Smooth muscle cell (in vitro differentiated cells): Measurements from ENCODE around the gene DGAT2. TPM values are rescaled to one million over a fixed set of nuclear protein-coding genes. Genes with fewer than 3 reads are reported as not detected.

Experiments
- DNase-seq: peaks from one replicate; lab custom pipeline; 2025; ENCODE audit not compliant: unreplicated experiment; lab: John Stamatoyannopoulos, UW
- H2AFZ ChIP-seq: fragments of 200-600 bp; sonication (generic); 2 replicates; pipeline ENCODE4 v1.6.0; 2016; ENCODE audit warnings: antibody characterized with exemption, low read depth, mild to moderate bottlenecking
- H3F3A ChIP-seq: fragments of 200-600 bp; sonication (generic); 2 replicates; pipeline ENCODE4 v1.6.0; 2017; ENCODE audit warnings: antibody characterized with exemption, low read depth
- H3K27ac ChIP-seq: fragments of 200-600 bp; sonication (generic); 2 replicates; pipeline ENCODE4 v1.5.1; 2016; ENCODE audit warnings: low read depth, mild to moderate bottlenecking
- H3K27me3 ChIP-seq: fragments of 200-600 bp; sonication (generic); 2 replicates; pipeline ENCODE4 v1.6.1; 2016; ENCODE audit warnings: low read depth, mild to moderate bottlenecking
- H3K36me3 ChIP-seq: fragments of 200-600 bp; sonication (generic); 2 replicates; pipeline ENCODE4 v1.5.1; 2016; ENCODE audit warnings: low read depth
- H3K4me1 ChIP-seq: fragments of 200-600 bp; sonication (generic); 2 replicates; pipeline ENCODE4 v1.5.1; 2016; ENCODE audit warnings: low read depth
- H3K4me2 ChIP-seq: fragments of 200-600 bp; sonication (generic); 2 replicates; pipeline ENCODE4 v1.6.0; 2016; ENCODE audit warnings: mild to moderate bottlenecking
- H3K4me3 ChIP-seq: fragments of 200-600 bp; sonication (generic); 2 replicates; pipeline ENCODE4 v1.5.1; 2016; ENCODE audit warnings: mild to moderate bottlenecking
- H3K79me2 ChIP-seq: fragments of 200-600 bp; sonication (generic); 2 replicates; pipeline ENCODE4 v1.6.0; 2016; ENCODE audit warnings: low read depth, mild to moderate bottlenecking
- H3K9ac ChIP-seq: fragments of 200-600 bp; sonication (generic); 2 replicates; pipeline ENCODE4 v1.6.0; 2016; ENCODE audit warnings: low read depth
- H3K9me3 ChIP-seq: fragments of 200-600 bp; sonication (generic); replicated peaks from 2 replicates; pipeline ENCODE4 v1.5.1; 2016; ENCODE audit warnings: low read depth
- H4K20me1 ChIP-seq: fragments of 200-600 bp; sonication (generic); 2 replicates; pipeline ENCODE4 v1.6.0; 2016; ENCODE audit warnings: low read depth
- CTCF ChIP-seq: fragments of 200-600 bp; sonication (generic); IDR thresholded peaks from 2 replicates; pipeline ENCODE4 v1.5.1; 2017; ENCODE audit warnings: borderline replicate concordance, mild to moderate bottlenecking, antibody characterized with exemption; ENCODE audit not compliant: insufficient read depth, poor library complexity, severe bottlenecking
- WGBS: methylation state at CpG from one replicate; pipeline ENCODE4 v1.1.7; 2016; ENCODE audit warnings: low lambda C conversion rate; 5-methylcytosine and 5-hydroxymethylcytosine counted together
- polyA plus RNA-seq: library from polyadenylated mRNA; unstranded; fragments of >200 nt; fragmentation: Nextera tagmentation; extraction: Ambion mirVana; gene quantifications from 2 replicates; pipeline ENCODE4 v1.2.1, GENCODE V29; 2016
- total RNA-seq: library from RNA; depleted of rRNA; stranded (reverse); fragments of >200 nt; gene quantifications from 2 replicates; pipeline ENCODE4 v1.2.3, GENCODE V29; 2014

The DGAT2 gene
- total and polyA plus RNA-seq, 2 experiments from 2014 or later, result 1.5 to 3.7 TPM

- DNase-seq, result no peak
- no peak overlapping the region for H2AFZ ChIP-seq
- no peaks in the 10 kb centered on the region for H3K79me2 ChIP-seq
- WGBS, result 92% methylated on average over 13 of the region's 13 CpGs
- H3K9ac ChIP-seq, result no peak overlapping the region
- H4K20me1 ChIP-seq, result no peaks in the 10 kb centered on the region
- no peaks in the 10 kb centered on the region for H3K27me3 ChIP-seq
- H3K27ac ChIP-seq, result no peak overlapping the region
- H3K9me3 ChIP-seq, result no peaks in the 10 kb centered on the region
- H3K4me3 ChIP-seq, result no peak overlapping the region
- no peaks in the 10 kb centered on the region for H3K4me1 ChIP-seq
- no peaks in the 10 kb centered on the region for H3K36me3 ChIP-seq
- no peak overlapping the region for H3K4me2 ChIP-seq
- no peak for TF ChIP-seq CTCF
- no peaks in the 10 kb centered on the region for H3F3A ChIP-seq
Measured at GRCh38 chr11:75777461-75778110, 9.0 kb downstream of the DGAT2 start.

- Histone ChIP-seq H3K36me3 (no peaks in the 10 kb centered on the region), H3K4me2 (no peak overlapping the region), H3F3A (no peaks in the 10 kb centered on the region), H4K20me1 (no peaks in the 10 kb centered on the region), H2AFZ (no peak overlapping the region), H3K27ac (no peak overlapping the region), H3K9ac (no peak overlapping the region), H3K4me3 (no peak overlapping the region), H3K9me3 (no peaks in the 10 kb centered on the region), H3K4me1 (no peaks in the 10 kb centered on the region), H3K79me2 (no peaks in the 10 kb centered on the region), H3K27me3 (no peaks in the 10 kb centered on the region)
- TF ChIP-seq CTCF, result no peak
- 91% methylated on average over 5 of the region's 5 CpGs for WGBS
- DNase-seq, result no peak
Measured at GRCh38 chr11:75778962-75779361, 10.4 kb downstream of the DGAT2 start.

- Histone ChIP-seq H3K9ac (no peak overlapping the region), H3K4me3 (no peak overlapping the region), H2AFZ (no peak overlapping the region), H3K27me3 (no peaks in the 10 kb centered on the region), H3K4me2 (no peak overlapping the region), H4K20me1 (no peaks in the 10 kb centered on the region), H3F3A (no peaks in the 10 kb centered on the region), H3K9me3 (no peaks in the 10 kb centered on the region), H3K27ac (no peak overlapping the region), H3K4me1 (no peaks in the 10 kb centered on the region), H3K36me3 (no peaks in the 10 kb centered on the region), H3K79me2 (no peaks in the 10 kb centered on the region)
- no peak for DNase-seq
- TF ChIP-seq CTCF, result no peak
- WGBS, result 95% methylated on average over 2 of the region's 2 CpGs
Measured at GRCh38 chr11:75779960-75780359, 11.4 kb downstream of the DGAT2 start.

- DNase-seq, result no peak
- no peak overlapping the region for H3K27ac ChIP-seq
- WGBS, result 56% methylated on average over 3 of the region's 3 CpGs
- H3K27me3 ChIP-seq, result no peaks in the 10 kb centered on the region
- TF ChIP-seq CTCF, result no peak
- H3K36me3 ChIP-seq, result no peaks in the 10 kb centered on the region
- H3K4me1 ChIP-seq, result no peaks in the 10 kb centered on the region
- no peaks in the 10 kb centered on the region for H3K9me3 ChIP-seq
- H3K4me3 ChIP-seq, result no peak overlapping the region
- H3K79me2 ChIP-seq, result no peaks in the 10 kb centered on the region
- no peaks in the 10 kb centered on the region for H3F3A ChIP-seq
- no peak overlapping the region for H3K9ac ChIP-seq
- H4K20me1 ChIP-seq, result no peaks in the 10 kb centered on the region
- H3K4me2 ChIP-seq, result no peak overlapping the region
- no peak overlapping the region for H2AFZ ChIP-seq
Measured at GRCh38 chr11:75780888-75781287, 12.3 kb downstream of the DGAT2 start.
